Spleen (tissue), 7 donors: ENCODE measurements around the gene AR.

Experiments used
- POLR2A ChIP-seq, 3 donors: fragments of 450-650 bp; IDR thresholded peaks; one replicate each; pipeline ENCODE4 v1.5.1; 2017; ENCODE audit warnings: antibody characterized with exemption in 3 of 3, mild to moderate bottlenecking in 1 of 3
- TF ChIP-seq, protein P1 (sequence below), 11 experiments: fragments of 200-600 bp in 7 of 11; fragments of 450-650 bp in 4 of 11; sonication (generic) in 4 of 11; IDR thresholded peaks in 8 of 11; conservative IDR thresholded peaks in 3 of 11; 1 replicate in 7 of 11; 2 replicates in 4 of 11; pipeline versions ENCODE4 v1.4.0 to v1.8.0; 2016 to 2021; ENCODE audit warnings: antibody characterized with exemption in 11 of 11, inconsistent platforms in 4 of 11, mild to moderate bottlenecking in 1 of 11
- donor health status: DM: no; HTN: no; CAD: no; lungs with moderate emphysema.
- donor health status: DM: no; HTN: no; CAD: no.
- donor health status: DM: no; HTN: no; CAD: no.

DNA sequence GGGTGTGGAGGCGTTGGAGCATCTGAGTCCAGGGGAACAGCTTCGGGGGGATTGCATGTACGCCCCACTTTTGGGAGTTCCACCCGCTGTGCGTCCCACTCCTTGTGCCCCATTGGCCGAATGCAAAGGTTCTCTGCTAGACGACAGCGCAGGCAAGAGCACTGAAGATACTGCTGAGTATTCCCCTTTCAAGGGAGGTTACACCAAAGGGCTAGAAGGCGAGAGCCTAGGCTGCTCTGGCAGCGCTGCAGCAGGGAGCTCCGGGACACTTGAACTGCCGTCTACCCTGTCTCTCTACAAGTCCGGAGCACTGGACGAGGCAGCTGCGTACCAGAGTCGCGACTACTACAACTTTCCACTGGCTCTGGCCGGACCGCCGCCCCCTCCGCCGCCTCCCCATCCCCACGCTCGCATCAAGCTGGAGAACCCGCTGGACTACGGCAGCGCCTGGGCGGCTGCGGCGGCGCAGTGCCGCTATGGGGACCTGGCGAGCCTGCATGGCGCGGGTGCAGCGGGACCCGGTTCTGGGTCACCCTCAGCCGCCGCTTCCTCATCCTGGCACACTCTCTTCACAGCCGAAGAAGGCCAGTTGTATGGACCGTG is 2.2 kb downstream of the AR start:
- TF ChIP-seq, protein P1, sequence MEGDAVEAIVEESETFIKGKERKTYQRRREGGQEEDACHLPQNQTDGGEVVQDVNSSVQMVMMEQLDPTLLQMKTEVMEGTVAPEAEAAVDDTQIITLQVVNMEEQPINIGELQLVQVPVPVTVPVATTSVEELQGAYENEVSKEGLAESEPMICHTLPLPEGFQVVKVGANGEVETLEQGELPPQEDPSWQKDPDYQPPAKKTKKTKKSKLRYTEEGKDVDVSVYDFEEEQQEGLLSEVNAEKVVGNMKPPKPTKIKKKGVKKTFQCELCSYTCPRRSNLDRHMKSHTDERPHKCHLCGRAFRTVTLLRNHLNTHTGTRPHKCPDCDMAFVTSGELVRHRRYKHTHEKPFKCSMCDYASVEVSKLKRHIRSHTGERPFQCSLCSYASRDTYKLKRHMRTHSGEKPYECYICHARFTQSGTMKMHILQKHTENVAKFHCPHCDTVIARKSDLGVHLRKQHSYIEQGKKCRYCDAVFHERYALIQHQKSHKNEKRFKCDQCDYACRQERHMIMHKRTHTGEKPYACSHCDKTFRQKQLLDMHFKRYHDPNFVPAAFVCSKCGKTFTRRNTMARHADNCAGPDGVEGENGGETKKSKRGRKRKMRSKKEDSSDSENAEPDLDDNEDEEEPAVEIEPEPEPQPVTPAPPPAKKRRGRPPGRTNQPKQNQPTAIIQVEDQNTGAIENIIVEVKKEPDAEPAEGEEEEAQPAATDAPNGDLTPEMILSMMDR (IDR thresholded peaks at IDR 0.05 in 8 of 11, conservative IDR thresholded peaks at IDR 0.05 in 3 of 11): no peak
- TF ChIP-seq POLR2A (IDR thresholded peaks at IDR 0.05): no peak
